ENCODE results near the gene SIT1. TPM values are rescaled to one million over a fixed set of nuclear protein-coding genes. Genes with fewer than 3 reads are reported as not detected.
A peak's percentile ranks its signal among the peaks of the same experiment; 100 is the strongest.
"Not testable (repeated sequence)": the region's sequence is repeated elsewhere in the genome, so short reads cannot be mapped to it uniquely, and the experiment has no call there.

SIT1 gene
- polyA plus RNA-seq, 12 donors, result 0.13 to 2.3 (median 0.20) TPM; not detected in 3

GRCh38 chr9:35637427-35637955, 13.2 kb downstream of the SIT1 start:
- not testable (repeated sequence) for DNase-seq

GRCh38 chr9:35636877-35637246, 13.9 kb downstream of the SIT1 start:
- DNase-seq, result not testable (repeated sequence)

GRCh38 chr9:35636135-35636876, 14.4 kb downstream of the SIT1 start:
- DNase-seq, result no peak

- DNase-seq, result no peak
Measured at GRCh38 chr9:35635730-35636129, 15.0 kb downstream of the SIT1 start.

GRCh38 chr9:35629597-35629996, 21.1 kb downstream of the SIT1 start:
- DNase-seq, result no peak

GRCh38 chr9:35628389-35628991, 22.2 kb downstream of the SIT1 start:
- DNase-seq, result no peak

- no peak for DNase-seq
Measured at GRCh38 chr9:35627575-35627974, 23.2 kb downstream of the SIT1 start.

GRCh38 chr9:35619800-35620158, 31.0 kb downstream of the SIT1 start:
- no peak for DNase-seq

GRCh38 chr9:35618854-35619799, 31.6 kb downstream of the SIT1 start:
- no peak for DNase-seq

GRCh38 chr9:35618325-35618727, 32.4 kb downstream of the SIT1 start, which contains the start of gene CD72:
Gene CD72 (minus strand): TSS chr9:35618413. CDS start chr9:35618303, 110 bp downstream.
- no peak for DNase-seq

- DNase-seq, result no peak
Measured at GRCh38 chr9:35617548-35617947, 33.2 kb downstream of the SIT1 start.

- peak; percentile 34 for DNase-seq
Measured at GRCh38 chr9:35616681-35617459, 33.9 kb downstream of the SIT1 start.

- DNase-seq, result no peak
Measured at GRCh38 chr9:35615981-35616680, 34.6 kb downstream of the SIT1 start.

GRCh38 chr9:35612843-35613242, 37.9 kb downstream of the SIT1 start:
- no peak for DNase-seq

- not testable (repeated sequence) for DNase-seq
Measured at GRCh38 chr9:35612066-35612465, 38.7 kb downstream of the SIT1 start.

- DNase-seq, result no peak
Measured at GRCh38 chr9:35611230-35611797, 39.4 kb downstream of the SIT1 start.

- no peak for DNase-seq
Measured at GRCh38 chr9:35609820-35610163, 40.9 kb downstream of the SIT1 start.

GRCh38 chr9:35609001-35609819, 41.5 kb downstream of the SIT1 start:
- DNase-seq, result peak; percentile 38

GRCh38 chr9:35608221-35608620, 42.5 kb downstream of the SIT1 start:
- no peak for DNase-seq

- no peak for DNase-seq
Measured at GRCh38 chr9:35606726-35607125, 44.0 kb downstream of the SIT1 start.
